ENCODE measurements around the gene ULK4.

ULK4 gene

DNA sequence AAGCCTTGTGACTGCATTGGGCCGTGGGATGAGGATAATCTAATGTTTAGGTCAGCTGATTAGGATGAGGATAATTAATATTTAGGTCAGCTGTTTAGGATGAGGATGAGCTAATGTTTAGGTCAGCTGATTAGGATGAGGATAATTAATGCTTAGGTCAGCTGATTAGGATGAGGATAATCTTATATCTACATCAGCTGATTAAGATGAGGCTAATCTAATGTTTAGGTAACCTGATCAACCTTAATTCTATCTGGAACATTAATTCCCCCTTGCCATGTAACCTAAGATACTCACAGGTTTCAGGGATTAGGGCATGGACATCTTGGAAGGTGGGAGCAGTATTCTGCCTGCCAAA, 362.8 kb downstream of the ULK4 start:
- no peak overlapping the region for H3K9ac ChIP-seq (ENCODE audit: low read length)
- no peak overlapping the region for H3K4me3 ChIP-seq (ENCODE audit: low read length)
- no peaks in the 10 kb centered on the region for H3K9me3 ChIP-seq (ENCODE audit: control insufficient read depth, low read length)
- no peaks in the 10 kb centered on the region for H3K4me1 ChIP-seq (ENCODE audit: control insufficient read depth, insufficient read depth, low read length)
- no peaks in the 10 kb centered on the region for H3K36me3 ChIP-seq (ENCODE audit: control insufficient read depth, insufficient read depth, low read length)
- no peaks in the 10 kb centered on the region for H3K27me3 ChIP-seq (ENCODE audit: control insufficient read depth, insufficient read depth, low read length)

DNA sequence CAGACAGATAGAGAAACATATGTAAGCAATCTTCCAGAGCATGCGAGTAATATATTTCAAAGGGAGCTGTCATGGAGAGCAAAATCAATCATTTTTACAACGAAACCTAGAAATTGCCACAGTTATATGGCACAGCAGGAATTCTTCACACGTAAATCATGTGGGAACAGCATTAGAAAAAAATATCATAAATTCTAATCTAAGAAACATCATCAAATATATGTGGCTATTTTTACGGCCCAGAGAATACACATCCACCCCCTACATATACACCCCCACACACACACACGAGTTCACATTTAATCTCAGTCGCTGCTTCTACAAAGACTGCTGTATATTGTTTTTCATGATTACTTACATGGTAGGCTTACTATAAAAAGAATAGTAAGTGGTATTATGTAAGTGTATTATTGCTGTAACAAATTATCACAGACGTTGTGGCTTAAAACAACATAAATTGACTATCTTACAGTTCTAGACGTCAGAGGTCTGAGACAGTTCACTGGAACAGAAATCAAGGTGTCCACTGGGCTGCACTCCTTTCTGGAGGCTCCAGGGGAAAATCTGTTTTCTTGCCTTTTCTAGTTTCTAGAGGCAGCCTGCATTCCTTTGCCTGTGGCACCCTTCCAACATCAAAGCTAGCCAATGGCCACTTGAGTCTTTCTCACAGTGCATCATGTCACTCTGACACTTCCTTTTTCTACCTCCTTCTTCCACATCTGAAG, 363.3 kb downstream of the ULK4 start:
- no peak overlapping the region for H3K4me3 ChIP-seq (ENCODE audit: low read length)
- no peaks in the 10 kb centered on the region for H3K4me1 ChIP-seq (ENCODE audit: control insufficient read depth, insufficient read depth, low read length)
- no peaks in the 10 kb centered on the region for H3K9me3 ChIP-seq (ENCODE audit: control insufficient read depth, low read length)
- no peak overlapping the region for H3K9ac ChIP-seq (ENCODE audit: low read length)
- no peaks in the 10 kb centered on the region for H3K27me3 ChIP-seq (ENCODE audit: control insufficient read depth, insufficient read depth, low read length)
- no peaks in the 10 kb centered on the region for H3K36me3 ChIP-seq (ENCODE audit: control insufficient read depth, insufficient read depth, low read length)

DNA sequence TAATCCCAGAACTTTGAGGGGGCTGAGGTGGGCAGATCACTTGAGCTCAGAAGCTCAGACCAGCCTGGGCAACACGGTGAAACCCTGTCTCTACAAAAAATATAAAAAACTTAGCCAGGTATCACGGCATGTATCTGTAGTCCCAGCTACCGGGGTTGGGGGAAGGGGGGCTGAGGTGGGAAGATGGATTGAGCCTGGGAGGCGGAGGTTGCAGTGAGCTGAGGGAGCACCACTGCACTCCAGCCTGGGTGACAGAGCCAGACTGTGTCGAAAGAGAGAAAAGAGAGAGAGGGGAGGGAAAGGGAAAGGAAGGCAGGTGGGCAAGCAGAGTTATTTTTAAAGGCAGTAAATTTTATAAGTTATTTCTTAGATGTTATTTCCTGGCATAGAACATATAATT, 368.1 kb downstream of the ULK4 start:
- Histone ChIP-seq H3K9me3 (ENCODE audit: control insufficient read depth, low read length) (no peaks in the 10 kb centered on the region), H3K36me3 (ENCODE audit: control insufficient read depth, insufficient read depth, low read length) (no peaks in the 10 kb centered on the region), H3K27me3 (ENCODE audit: control insufficient read depth, insufficient read depth, low read length) (no peaks in the 10 kb centered on the region), H3K9ac (ENCODE audit: low read length) (no peak overlapping the region), H3K4me3 (ENCODE audit: low read length) (no peak overlapping the region), H3K4me1 (ENCODE audit: control insufficient read depth, insufficient read depth, low read length) (no peaks in the 10 kb centered on the region)

DNA sequence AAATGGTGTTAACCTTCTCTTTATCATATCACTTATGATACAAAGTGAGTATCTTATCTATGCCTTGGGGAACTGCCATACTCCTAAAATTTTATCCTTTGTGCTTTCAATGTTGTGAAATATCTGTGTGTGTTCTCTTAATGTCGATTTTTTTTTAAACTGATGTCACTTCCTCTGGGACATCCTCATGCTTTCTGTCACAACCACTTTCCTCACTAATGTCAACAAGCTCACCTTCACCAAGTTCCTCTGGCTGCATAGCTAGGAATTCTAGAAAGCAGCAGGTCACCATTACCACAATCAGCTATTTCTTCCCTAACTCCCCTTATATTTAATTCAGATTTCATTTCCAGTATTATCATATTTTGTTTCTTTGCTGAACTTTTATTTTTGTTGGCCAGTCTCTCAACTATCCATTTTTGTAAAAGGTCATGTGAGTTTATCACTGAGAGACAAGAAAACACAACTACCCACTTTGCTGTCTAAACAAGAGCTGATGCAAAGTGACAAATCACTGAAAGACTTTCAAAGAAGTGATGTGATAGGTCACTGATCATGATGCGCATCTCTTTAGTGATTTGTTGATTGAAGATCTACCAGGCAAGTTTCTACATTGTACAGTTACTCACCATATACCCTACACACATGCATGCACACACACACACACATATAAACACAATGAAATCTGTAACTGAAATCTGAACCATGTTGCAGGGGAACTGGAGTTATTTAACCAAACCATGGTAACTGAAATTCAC, 369.0 kb downstream of the ULK4 start:
- H3K9ac ChIP-seq (ENCODE audit: low read length): no peak overlapping the region

DNA sequence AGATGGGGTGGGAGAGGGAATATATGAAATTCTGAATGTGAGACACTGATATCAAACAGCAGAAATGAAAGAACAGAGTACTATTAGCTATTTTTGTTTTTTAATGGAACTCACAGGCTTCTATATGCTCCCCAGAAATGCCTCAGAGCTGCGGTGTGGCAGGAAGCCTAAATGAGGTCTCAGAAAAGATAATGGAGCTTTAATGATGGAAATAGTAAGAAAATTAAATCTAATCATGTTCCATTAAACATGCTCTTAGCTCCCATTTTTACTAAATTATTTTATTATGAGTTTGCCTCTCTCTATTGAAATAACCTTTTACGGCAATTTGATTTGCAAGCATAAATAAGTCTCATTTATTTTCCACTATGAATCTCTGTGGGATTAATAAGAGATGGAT, 378.9 kb downstream of the ULK4 start:
- no peaks in the 10 kb centered on the region for H3K36me3 ChIP-seq (ENCODE audit: control insufficient read depth, insufficient read depth, low read length)
- H3K27me3 ChIP-seq (ENCODE audit: control insufficient read depth, insufficient read depth, low read length): no peaks in the 10 kb centered on the region
- no peaks in the 10 kb centered on the region for H3K9me3 ChIP-seq (ENCODE audit: control insufficient read depth, low read length)
- no peaks in the 10 kb centered on the region for H3K4me1 ChIP-seq (ENCODE audit: control insufficient read depth, insufficient read depth, low read length)
- no peak overlapping the region for H3K4me3 ChIP-seq (ENCODE audit: low read length)
- H3K9ac ChIP-seq (ENCODE audit: low read length): no peak overlapping the region

More for the DNA sequence above, 369.0 kb downstream of the ULK4 start:
- H3K4me3 ChIP-seq (ENCODE audit: low read length): no peak overlapping the region
- no peaks in the 10 kb centered on the region for H3K27me3 ChIP-seq (ENCODE audit: control insufficient read depth, insufficient read depth, low read length)
- no peaks in the 10 kb centered on the region for H3K9me3 ChIP-seq (ENCODE audit: control insufficient read depth, low read length)
- H3K4me1 ChIP-seq (ENCODE audit: control insufficient read depth, insufficient read depth, low read length): no peaks in the 10 kb centered on the region
- H3K36me3 ChIP-seq (ENCODE audit: control insufficient read depth, insufficient read depth, low read length): no peaks in the 10 kb centered on the region

DNA sequence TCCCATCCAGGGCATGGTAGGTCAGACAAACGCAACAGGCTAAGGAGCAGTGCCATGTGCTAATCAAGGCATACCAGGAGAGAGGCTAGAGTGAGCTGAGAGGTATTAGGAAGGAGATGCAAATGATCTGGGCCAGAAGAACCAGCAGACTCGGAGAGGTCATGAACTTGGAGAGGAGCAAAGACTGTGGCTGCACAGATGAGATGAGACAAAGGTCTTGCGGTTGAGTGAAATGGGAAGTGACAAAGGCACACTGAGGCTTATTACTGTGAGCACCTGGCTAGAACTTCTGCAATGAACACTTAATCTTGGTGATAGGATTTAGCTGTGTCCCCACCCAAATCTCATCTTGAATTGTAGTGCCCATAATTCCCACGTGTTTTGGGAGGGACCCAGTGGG, 380.2 kb downstream of the ULK4 start:
- Histone ChIP-seq H3K9ac (ENCODE audit: low read length) (no peak overlapping the region), H3K4me3 (ENCODE audit: low read length) (no peak overlapping the region), H3K4me1 (ENCODE audit: control insufficient read depth, insufficient read depth, low read length) (no peaks in the 10 kb centered on the region), H3K27me3 (ENCODE audit: control insufficient read depth, insufficient read depth, low read length) (no peaks in the 10 kb centered on the region), H3K9me3 (ENCODE audit: control insufficient read depth, low read length) (no peaks in the 10 kb centered on the region), H3K36me3 (ENCODE audit: control insufficient read depth, insufficient read depth, low read length) (no peaks in the 10 kb centered on the region)

DNA sequence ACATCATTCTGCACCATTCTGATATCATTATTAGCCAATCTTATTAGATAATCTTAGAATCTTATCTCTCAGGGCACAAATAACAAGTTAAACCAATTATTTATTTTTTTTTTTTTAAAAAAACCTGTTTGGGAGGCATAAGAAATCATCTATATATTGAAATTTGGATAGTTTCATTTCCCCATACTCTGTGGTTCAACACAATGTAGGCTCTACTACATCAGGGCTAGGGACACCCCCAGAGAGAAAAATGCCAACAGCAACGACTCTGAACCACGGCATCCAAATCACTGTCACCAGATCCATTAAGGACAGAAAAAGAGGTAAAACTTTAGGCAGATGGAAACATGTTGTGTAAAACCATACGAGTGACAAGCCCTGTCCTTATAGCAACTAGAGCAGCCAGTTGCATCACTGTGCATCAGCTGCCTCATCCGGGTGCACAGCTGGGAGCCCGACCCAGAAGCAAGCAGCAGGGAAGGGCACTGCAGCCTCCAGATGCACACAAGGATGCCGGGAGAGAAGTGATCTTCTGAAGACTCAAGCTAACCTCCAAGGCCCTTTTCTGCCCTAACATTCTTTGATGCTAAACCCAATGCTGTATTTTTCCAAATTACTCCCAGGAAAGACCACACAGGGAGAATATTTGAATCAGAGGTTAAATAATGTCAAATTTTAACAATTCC, 381.5 kb downstream of the ULK4 start:
- no peak overlapping the region for H3K9ac ChIP-seq (ENCODE audit: low read length)
- no peaks in the 10 kb centered on the region for H3K4me1 ChIP-seq (ENCODE audit: control insufficient read depth, insufficient read depth, low read length)
- no peaks in the 10 kb centered on the region for H3K36me3 ChIP-seq (ENCODE audit: control insufficient read depth, insufficient read depth, low read length)
- no peak overlapping the region for H3K4me3 ChIP-seq (ENCODE audit: low read length)
- H3K9me3 ChIP-seq (ENCODE audit: control insufficient read depth, low read length): no peaks in the 10 kb centered on the region
- H3K27me3 ChIP-seq (ENCODE audit: control insufficient read depth, insufficient read depth, low read length): no peaks in the 10 kb centered on the region

DNA sequence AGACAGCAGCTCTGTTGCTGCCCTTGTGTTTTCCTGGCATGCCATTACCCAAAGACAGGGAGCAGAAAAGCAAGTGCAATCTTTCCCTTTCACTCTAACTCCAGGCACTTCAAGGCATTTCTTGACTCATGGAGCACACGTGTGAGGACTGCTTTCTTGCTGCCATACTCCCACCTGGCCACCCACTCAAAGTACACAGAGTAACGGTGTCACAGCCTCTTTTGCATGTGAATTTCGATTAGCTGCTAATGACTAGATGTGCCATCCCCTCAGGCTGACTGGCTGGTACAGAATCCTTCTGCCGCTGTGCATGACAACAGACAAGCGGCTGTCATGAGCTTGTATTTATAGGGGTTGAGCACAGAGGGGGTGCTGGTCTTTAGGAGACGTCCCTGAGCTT, 382.0 kb downstream of the ULK4 start:
- H3K4me1 ChIP-seq (ENCODE audit: control insufficient read depth, insufficient read depth, low read length): no peaks in the 10 kb centered on the region
- H3K9ac ChIP-seq (ENCODE audit: low read length): no peak overlapping the region
- H3K4me3 ChIP-seq (ENCODE audit: low read length): no peak overlapping the region
- no peaks in the 10 kb centered on the region for H3K36me3 ChIP-seq (ENCODE audit: control insufficient read depth, insufficient read depth, low read length)
- no peaks in the 10 kb centered on the region for H3K27me3 ChIP-seq (ENCODE audit: control insufficient read depth, insufficient read depth, low read length)
- no peaks in the 10 kb centered on the region for H3K9me3 ChIP-seq (ENCODE audit: control insufficient read depth, low read length)

DNA sequence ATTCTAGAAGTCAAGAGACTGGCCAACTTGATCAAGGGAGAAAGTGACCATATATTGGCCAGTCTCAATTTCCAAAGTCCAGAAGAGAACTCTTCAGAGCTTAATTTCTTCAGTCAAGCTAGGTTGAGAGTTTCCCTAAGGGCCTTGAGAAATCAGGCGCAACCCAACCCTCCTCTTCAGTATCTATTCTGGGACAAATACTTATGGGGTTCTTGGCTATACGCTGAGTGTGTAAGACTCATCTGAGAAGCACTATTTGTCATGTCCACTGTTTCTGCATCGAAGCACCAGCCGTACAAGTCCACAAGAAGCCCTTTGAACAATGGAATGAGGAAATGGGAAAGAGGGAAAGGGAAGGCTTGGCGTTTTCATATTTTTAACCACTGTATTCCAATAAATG, 383.1 kb downstream of the ULK4 start:
- Histone ChIP-seq H3K4me1 (ENCODE audit: control insufficient read depth, insufficient read depth, low read length) (no peaks in the 10 kb centered on the region), H3K9ac (ENCODE audit: low read length) (no peak overlapping the region), H3K27me3 (ENCODE audit: control insufficient read depth, insufficient read depth, low read length) (no peaks in the 10 kb centered on the region), H3K9me3 (ENCODE audit: control insufficient read depth, low read length) (no peaks in the 10 kb centered on the region), H3K4me3 (ENCODE audit: low read length) (no peak overlapping the region), H3K36me3 (ENCODE audit: control insufficient read depth, insufficient read depth, low read length) (no peaks in the 10 kb centered on the region)

DNA sequence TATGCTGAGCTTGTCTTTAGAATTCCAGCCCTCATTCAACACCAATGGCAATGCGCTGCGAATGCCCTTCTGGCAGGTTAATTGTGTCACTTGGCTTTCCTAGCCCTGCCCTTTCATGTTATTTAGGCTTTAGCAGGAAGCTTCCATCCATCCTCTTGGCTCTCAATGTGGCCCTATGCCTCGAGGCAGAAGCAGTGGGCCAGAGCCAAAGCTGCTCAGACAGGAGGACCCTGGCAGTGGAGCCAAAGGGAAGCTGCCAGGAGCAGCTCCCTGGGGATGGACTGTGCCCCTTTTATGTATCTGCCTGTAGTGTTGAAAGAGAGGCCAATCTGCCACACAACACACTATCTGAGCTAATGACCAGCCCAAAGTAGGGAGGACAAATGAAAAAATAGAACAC, 386.2 kb downstream of the ULK4 start:
- H3K9ac ChIP-seq (ENCODE audit: low read length): no peak overlapping the region
- no peak overlapping the region for H3K4me3 ChIP-seq (ENCODE audit: low read length)
- no peaks in the 10 kb centered on the region for H3K4me1 ChIP-seq (ENCODE audit: control insufficient read depth, insufficient read depth, low read length)
- H3K27me3 ChIP-seq (ENCODE audit: control insufficient read depth, insufficient read depth, low read length): no peaks in the 10 kb centered on the region
- no peaks in the 10 kb centered on the region for H3K9me3 ChIP-seq (ENCODE audit: control insufficient read depth, low read length)
- no peaks in the 10 kb centered on the region for H3K36me3 ChIP-seq (ENCODE audit: control insufficient read depth, insufficient read depth, low read length)

DNA sequence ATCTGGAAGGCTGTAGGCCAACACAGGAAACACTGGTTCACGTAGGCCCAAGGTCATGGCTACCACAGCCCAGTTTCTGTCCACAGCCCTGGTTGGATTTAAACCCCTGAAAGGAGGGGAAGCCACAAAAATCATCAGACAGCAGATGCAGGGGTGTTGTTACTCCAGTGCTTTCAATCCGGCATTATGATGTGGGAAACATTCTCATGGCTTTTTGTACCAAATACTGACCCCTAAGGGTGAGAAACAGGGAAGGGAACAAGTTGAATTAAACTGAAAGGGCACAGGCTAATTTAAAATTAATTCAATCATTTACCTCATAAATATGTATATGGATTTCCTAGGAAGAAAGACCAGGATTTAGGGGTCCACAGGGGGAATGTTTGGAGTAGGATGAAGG, 387.0 kb downstream of the ULK4 start:
- Histone ChIP-seq H3K4me1 (ENCODE audit: control insufficient read depth, insufficient read depth, low read length) (no peaks in the 10 kb centered on the region), H3K4me3 (ENCODE audit: low read length) (no peak overlapping the region), H3K9me3 (ENCODE audit: control insufficient read depth, low read length) (no peaks in the 10 kb centered on the region), H3K27me3 (ENCODE audit: control insufficient read depth, insufficient read depth, low read length) (no peaks in the 10 kb centered on the region), H3K36me3 (ENCODE audit: control insufficient read depth, insufficient read depth, low read length) (no peaks in the 10 kb centered on the region), H3K9ac (ENCODE audit: low read length) (no peak overlapping the region)

DNA sequence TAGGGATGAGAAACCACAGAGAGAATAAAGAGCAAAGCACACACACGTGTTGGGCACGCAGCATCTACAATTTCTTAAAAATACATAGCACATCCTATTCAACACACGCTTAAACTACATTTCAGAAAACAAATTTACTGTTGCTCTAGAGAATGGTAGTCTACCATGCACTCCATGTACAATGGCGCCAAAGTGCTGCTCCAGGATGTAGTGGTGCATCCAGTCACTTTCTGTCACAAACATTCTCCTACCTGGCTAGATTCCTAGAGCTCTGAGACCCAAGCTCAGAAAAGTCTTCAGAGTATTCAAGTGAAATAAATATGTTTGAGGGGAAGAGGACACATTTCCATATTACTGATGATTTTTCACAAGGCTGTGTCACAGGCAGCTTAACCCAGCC, 388.3 kb downstream of the ULK4 start:
- H3K4me3 ChIP-seq (ENCODE audit: low read length): no peak overlapping the region
- H3K36me3 ChIP-seq (ENCODE audit: control insufficient read depth, insufficient read depth, low read length): no peaks in the 10 kb centered on the region
- H3K4me1 ChIP-seq (ENCODE audit: control insufficient read depth, insufficient read depth, low read length): no peaks in the 10 kb centered on the region
- H3K9ac ChIP-seq (ENCODE audit: low read length): no peak overlapping the region
- no peaks in the 10 kb centered on the region for H3K27me3 ChIP-seq (ENCODE audit: control insufficient read depth, insufficient read depth, low read length)
- H3K9me3 ChIP-seq (ENCODE audit: control insufficient read depth, low read length): no peaks in the 10 kb centered on the region
